Neural cell (in vitro differentiated cells): ENCODE data around the gene DNAJC5. TPM values are rescaled to one million over a fixed set of nuclear protein-coding genes. Genes with fewer than 3 reads are reported as not detected.

ENCODE experiments used
- H2AFZ ChIP-seq: fragments of 200-600, 300-800 bp; sonication (generic), shearing (Covaris generic); 2 replicates; pipeline ENCODE4 v1.6.0; 2014; ENCODE audit warnings: low read depth, mild to moderate bottlenecking, antibody characterized with exemption, low read length, moderate library complexity
- H3F3A ChIP-seq: fragments of 200-600 bp; shearing (Covaris generic); 2 replicates; pipeline ENCODE4 v1.6.1; 2016; ENCODE audit warnings: mild to moderate bottlenecking, moderate library complexity, mixed read lengths, antibody characterized with exemption, low read length; ENCODE audit not compliant: insufficient read depth, poor library complexity, severe bottlenecking
- H3K27ac ChIP-seq: fragments of 200-600, 300-800 bp; sonication (generic), shearing (Covaris generic); 2 replicates; pipeline ENCODE4 v1.5.1; 2014; ENCODE audit warnings: mild to moderate bottlenecking, low read length, moderate library complexity
- H3K27me3 ChIP-seq: fragments of 300-800, 200-600 bp; sonication (generic), shearing (Covaris generic); 2 replicates; pipeline ENCODE4 v1.6.0; 2014; ENCODE audit warnings: mild to moderate bottlenecking, low read depth, low read length, moderate library complexity; ENCODE audit not compliant: insufficient read depth
- H3K36me3 ChIP-seq: fragments of 300-800, 200-600 bp; sonication (generic), shearing (Covaris generic); 2 replicates; pipeline ENCODE4 v1.5.1; 2014; ENCODE audit warnings: mild to moderate bottlenecking, antibody characterized with exemption, low read length, moderate library complexity; ENCODE audit not compliant: insufficient read depth
- H3K4me2 ChIP-seq: fragments of 300-800, 200-600 bp; sonication (generic), shearing (Covaris generic); 2 replicates; pipeline ENCODE4 v1.6.0; 2014; ENCODE audit warnings: mild to moderate bottlenecking, low read length
- H3K4me3 ChIP-seq: fragments of 300-800, 200-600 bp; sonication (generic), shearing (Covaris generic); 2 replicates; pipeline ENCODE4 v1.5.1; 2014; ENCODE audit warnings: mild to moderate bottlenecking, low read length, moderate library complexity
- H3K79me2 ChIP-seq: fragments of 200-600 bp; shearing (Covaris generic); replicated peaks from 2 replicates; pipeline ENCODE4 v1.6.0; 2014; ENCODE audit warnings: mild to moderate bottlenecking, low read length, moderate library complexity; ENCODE audit not compliant: insufficient read depth
- H3K9ac ChIP-seq: fragments of 300-800, 200-600 bp; sonication (generic), shearing (Covaris generic); 2 replicates; pipeline ENCODE4 v1.6.1; 2016; ENCODE audit warnings: mild to moderate bottlenecking, low read length, mixed read lengths
- H3K9me2 ChIP-seq: fragments of 200-600 bp; shearing (Covaris generic); 2 replicates; pipeline ENCODE4 v1.6.1; 2016; ENCODE audit warnings: mild to moderate bottlenecking, low read length, mixed read lengths; ENCODE audit not compliant: insufficient read depth
- H3K9me3 ChIP-seq: fragments of 200-600, 300-800 bp; sonication (generic), shearing (Covaris generic); 2 replicates; pipeline ENCODE4 v1.6.1; 2016; ENCODE audit warnings: mild to moderate bottlenecking, mixed run types, low read length, moderate library complexity, mixed read lengths
- H4K20me1 ChIP-seq: fragments of 200-600 bp; shearing (Covaris generic); 2 replicates; pipeline ENCODE4 v1.6.1; 2016; ENCODE audit warnings: mild to moderate bottlenecking, mixed run types; ENCODE audit not compliant: insufficient read depth
- CTCF ChIP-seq: fragments of 450-650 bp; IDR thresholded peaks from 2 replicates; pipeline ENCODE4 v1.5.1; 2014; ENCODE audit warnings: antibody characterized with exemption, mild to moderate bottlenecking, moderate library complexity; ENCODE audit not compliant: poor library complexity, severe bottlenecking
- EP300 ChIP-seq: fragments of 450-650 bp; conservative IDR thresholded peaks from 2 replicates; pipeline ENCODE4 v1.6.1; 2014; ENCODE audit warnings: antibody characterized with exemption, mild to moderate bottlenecking, moderate library complexity; ENCODE audit not compliant: poor library complexity, severe bottlenecking
- EZH2 ChIP-seq: fragments of 200-600, 300-800 bp; shearing (Covaris generic), sonication (generic); IDR thresholded peaks from 2 replicates; pipeline ENCODE4 v1.6.1; 2014; ENCODE audit warnings: antibody characterized with exemption, low read length, borderline replicate concordance, mild to moderate bottlenecking; ENCODE audit not compliant: insufficient read depth, poor library complexity, severe bottlenecking
- MXI1 ChIP-seq: fragments of 450-650 bp; conservative IDR thresholded peaks from 2 replicates; pipeline ENCODE4 v1.6.1; 2014; ENCODE audit warnings: antibody characterized with exemption, mild to moderate bottlenecking; ENCODE audit not compliant: poor library complexity, severe bottlenecking
- POLR2AphosphoS5 ChIP-seq: IDR thresholded peaks from 2 replicates; pipeline ENCODE4 v1.6.1; 2012
- RAD21 ChIP-seq: fragments of 450-650 bp; conservative IDR thresholded peaks from 2 replicates; pipeline ENCODE4 v1.6.1; 2014; ENCODE audit warnings: antibody characterized with exemption, mild to moderate bottlenecking, moderate library complexity
- REST ChIP-seq: IDR thresholded peaks from 2 replicates; pipeline ENCODE4 v1.6.1; 2012; ENCODE audit warnings: borderline replicate concordance
- SMC3 ChIP-seq: fragments of 450-650 bp; conservative IDR thresholded peaks from 2 replicates; pipeline ENCODE4 v1.6.1; 2014; ENCODE audit warnings: antibody characterized with exemption, mild to moderate bottlenecking, moderate library complexity; ENCODE audit not compliant: poor library complexity
- TAF1 ChIP-seq: IDR thresholded peaks from 2 replicates; pipeline ENCODE4 v1.6.1; 2012; ENCODE audit warnings: low read depth
- polyA plus RNA-seq: library from polyadenylated mRNA; depleted of rRNA; stranded (reverse); fragments of >200 nt; gene quantifications from 2 replicates; pipeline ENCODE4 v1.2.3, GENCODE V29; 2014

Gene DNAJC5
- polyA plus RNA-seq, 1 donor from 2014 or later = 82.8 TPM

DNA sequence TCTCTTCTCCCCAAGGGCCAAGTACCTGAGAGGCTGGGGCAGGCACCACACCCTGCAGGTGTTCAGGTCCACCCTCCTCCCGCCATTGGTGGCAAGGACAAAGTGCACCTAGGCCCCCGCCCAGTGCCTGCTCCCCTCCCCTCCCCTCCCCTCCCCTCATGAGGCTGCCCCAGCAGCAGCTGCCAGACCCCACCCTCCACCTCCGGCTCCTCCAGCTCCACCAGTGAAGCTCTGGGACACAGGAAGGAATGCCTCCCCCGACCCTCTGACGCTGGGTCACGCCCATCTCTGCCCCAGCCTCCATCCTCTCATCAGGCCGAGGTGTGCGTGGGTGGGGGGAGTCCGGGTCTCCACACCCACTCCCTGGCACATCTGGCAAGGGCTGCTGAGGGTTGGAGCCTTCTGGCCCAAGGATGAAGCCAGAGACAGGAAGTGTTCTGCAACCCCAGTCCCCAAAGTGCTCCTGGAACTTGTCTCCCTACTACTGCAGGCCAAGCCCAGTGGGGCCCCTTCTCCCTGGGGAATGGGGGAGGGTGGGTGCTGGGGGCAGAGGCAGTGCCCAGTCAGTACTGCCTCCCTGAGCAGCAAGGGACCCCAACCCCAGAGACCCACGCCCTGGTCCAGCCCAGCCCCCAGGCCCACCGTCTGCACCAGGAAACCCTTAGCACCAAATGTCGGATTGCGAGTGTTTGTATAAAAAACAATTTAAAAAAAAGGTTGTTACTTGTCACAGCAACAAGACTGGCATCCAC, 62.9 kb downstream of the DNAJC5 start:
- no peaks in the 10 kb centered on the region for H3K9me3 ChIP-seq
- TF ChIP-seq CTCF (no peak), REST (no peak), RAD21 (no peak), TAF1 (no peak), SMC3 (no peak)
- H3K27me3 ChIP-seq = no peaks in the 10 kb centered on the region
- H2AFZ ChIP-seq = no peak overlapping the region
- H3K9me2 ChIP-seq = no peaks in the 10 kb centered on the region
- H3K4me2 ChIP-seq = no peak overlapping the region
- H3F3A ChIP-seq = no peaks in the 10 kb centered on the region
- H4K20me1 ChIP-seq = no peaks in the 10 kb centered on the region
- H3K79me2 ChIP-seq = peaks cover 21% of the 10 kb centered on the region
- no peaks in the 10 kb centered on the region for H3K36me3 ChIP-seq
- no peak overlapping the region for H3K27ac ChIP-seq
- no peak overlapping the region for H3K4me3 ChIP-seq
- H3K9ac ChIP-seq = no peak overlapping the region

DNA sequence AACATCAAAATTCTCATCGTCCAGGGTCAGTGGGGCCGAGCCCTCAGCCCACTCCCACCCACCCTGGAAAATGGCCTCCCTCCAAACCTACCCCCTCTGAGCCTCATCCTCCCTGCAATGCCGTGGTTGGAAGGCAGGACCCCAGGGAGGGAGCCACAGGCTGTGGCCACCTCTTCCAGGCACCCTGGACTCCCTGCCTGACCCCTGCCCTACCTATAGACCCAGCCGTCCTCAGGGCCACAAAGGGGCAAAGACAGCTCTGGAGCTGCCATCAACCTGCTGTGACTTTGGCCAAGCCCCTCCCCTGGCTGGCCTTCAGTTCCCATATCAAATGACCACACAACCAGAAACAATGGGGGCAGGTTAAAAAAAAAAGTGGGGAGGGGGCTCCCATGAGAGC, 63.5 kb downstream of the DNAJC5 start:
- H3K4me3 ChIP-seq = no peak overlapping the region
- H3K4me2 ChIP-seq = no peak overlapping the region
- H3F3A ChIP-seq = no peaks in the 10 kb centered on the region
- H3K27ac ChIP-seq = no peak overlapping the region
- H3K79me2 ChIP-seq = peaks cover 21% of the 10 kb centered on the region
- TF ChIP-seq RAD21 (no peak), EP300 (no peak), REST (no peak), MXI1 (no peak), CTCF (no peak), POLR2AphosphoS5 (no peak), EZH2 (no peak), SMC3 (no peak), TAF1 (no peak)
- H3K36me3 ChIP-seq = no peaks in the 10 kb centered on the region
- no peak overlapping the region for H2AFZ ChIP-seq
- no peaks in the 10 kb centered on the region for H3K27me3 ChIP-seq
- no peak overlapping the region for H3K9ac ChIP-seq
- no peaks in the 10 kb centered on the region for H3K9me2 ChIP-seq
- no peaks in the 10 kb centered on the region for H3K9me3 ChIP-seq
- no peaks in the 10 kb centered on the region for H4K20me1 ChIP-seq
